Neutrophil (primary cell): Measurements from ENCODE around the gene LRRFIP1.
A peak's percentile ranks its signal among the peaks of the same experiment; 100 is the strongest.

Experiments used
- H3K27ac ChIP-seq: fragments of 200-600 bp; sonication (generic); 2 replicates; pipeline ENCODE4 v1.5.1; 2016; ENCODE audit warnings: mild to moderate bottlenecking, moderate library complexity
- H3K27me3 ChIP-seq: fragments of 200-600 bp; sonication (generic); 2 replicates; pipeline ENCODE4 v1.6.0; 2016; ENCODE audit warnings: mild to moderate bottlenecking
- H3K36me3 ChIP-seq: fragments of 200-600 bp; sonication (generic); 2 replicates; pipeline ENCODE4 v1.5.1; 2017
- H3K4me1 ChIP-seq, 2 experiments: fragments of 200-600 bp in 1 of 2; sonication (generic) in 1 of 2; 1 replicate in 1 of 2; 2 replicates in 1 of 2; pipeline versions ENCODE4 v1.5.1 to v1.6.1; 2013 to 2016; ENCODE audit warnings: low read depth in 1 of 2, low read length in 1 of 2, mild to moderate bottlenecking in 1 of 2, moderate library complexity in 1 of 2; ENCODE audit not compliant: control insufficient read depth in 1 of 2, insufficient read depth in 1 of 2
- H3K4me3 ChIP-seq, 2 experiments: fragments of 200-600 bp in 1 of 2; sonication (generic) in 1 of 2; 1 replicate in 1 of 2; 2 replicates in 1 of 2; pipeline ENCODE4 v1.5.1; 2013 to 2016; ENCODE audit warnings: low read depth in 1 of 2, low read length in 1 of 2, mild to moderate bottlenecking in 1 of 2, moderate library complexity in 1 of 2
- H3K9me3 ChIP-seq: fragments of 200-600 bp; sonication (generic); 2 replicates; pipeline ENCODE4 v1.5.1; 2016
- TF ChIP-seq, protein P1 (sequence below): fragments of 200-600 bp; sonication (generic); IDR thresholded peaks from 2 replicates; pipeline ENCODE4 v1.5.1; 2016; ENCODE audit warnings: antibody characterized with exemption

The LRRFIP1 gene

DNA sequence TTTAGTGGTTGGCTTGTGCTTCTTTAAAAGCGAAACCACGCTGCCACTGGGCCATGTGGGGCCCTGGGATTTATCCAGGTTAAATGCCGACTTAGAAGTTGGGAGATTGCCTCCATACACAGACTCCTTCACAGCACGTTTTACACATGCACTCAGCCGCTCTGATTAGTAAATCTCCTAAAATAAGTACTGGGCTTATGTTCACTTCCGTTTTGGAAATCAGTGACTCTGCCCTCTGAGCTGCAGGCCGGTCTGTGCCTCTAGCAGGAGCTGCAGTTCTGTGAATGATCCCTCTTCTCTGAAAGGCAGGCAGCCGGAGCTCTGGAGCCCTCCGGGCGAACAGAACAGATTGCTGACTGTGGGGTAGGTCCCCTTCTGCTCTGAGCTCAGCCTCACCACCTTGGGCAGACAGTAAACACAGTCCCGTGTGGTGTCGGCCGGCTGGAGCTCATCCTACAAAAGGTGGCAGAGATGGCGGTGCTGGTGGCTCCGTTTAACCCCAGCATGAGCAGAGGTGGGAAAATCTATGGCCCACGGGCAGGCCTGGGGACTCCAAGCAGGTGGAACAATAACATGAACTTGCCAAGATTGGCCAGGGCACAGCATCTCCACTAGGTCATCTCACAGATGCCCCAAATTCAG is 27.1 kb upstream of the LRRFIP1 start:
- Histone ChIP-seq H3K27me3 (peaks cover 19% of the 10 kb centered on the region), H3K9me3 (no peaks in the 10 kb centered on the region), H3K27ac (no peak overlapping the region), H3K4me1 (peaks cover 5 to 13% of the 10 kb centered on the region in 2 experiments), H3K36me3 (no peaks in the 10 kb centered on the region), H3K4me3 (no peak overlapping the region)
- TF ChIP-seq, protein P1, sequence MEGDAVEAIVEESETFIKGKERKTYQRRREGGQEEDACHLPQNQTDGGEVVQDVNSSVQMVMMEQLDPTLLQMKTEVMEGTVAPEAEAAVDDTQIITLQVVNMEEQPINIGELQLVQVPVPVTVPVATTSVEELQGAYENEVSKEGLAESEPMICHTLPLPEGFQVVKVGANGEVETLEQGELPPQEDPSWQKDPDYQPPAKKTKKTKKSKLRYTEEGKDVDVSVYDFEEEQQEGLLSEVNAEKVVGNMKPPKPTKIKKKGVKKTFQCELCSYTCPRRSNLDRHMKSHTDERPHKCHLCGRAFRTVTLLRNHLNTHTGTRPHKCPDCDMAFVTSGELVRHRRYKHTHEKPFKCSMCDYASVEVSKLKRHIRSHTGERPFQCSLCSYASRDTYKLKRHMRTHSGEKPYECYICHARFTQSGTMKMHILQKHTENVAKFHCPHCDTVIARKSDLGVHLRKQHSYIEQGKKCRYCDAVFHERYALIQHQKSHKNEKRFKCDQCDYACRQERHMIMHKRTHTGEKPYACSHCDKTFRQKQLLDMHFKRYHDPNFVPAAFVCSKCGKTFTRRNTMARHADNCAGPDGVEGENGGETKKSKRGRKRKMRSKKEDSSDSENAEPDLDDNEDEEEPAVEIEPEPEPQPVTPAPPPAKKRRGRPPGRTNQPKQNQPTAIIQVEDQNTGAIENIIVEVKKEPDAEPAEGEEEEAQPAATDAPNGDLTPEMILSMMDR = no peak

GRCh38 chr2:237601453-237602116 is 25.8 kb upstream of the LRRFIP1 start:
- TF ChIP-seq, protein P1 = no peak
- peaks cover 19% of the 10 kb centered on the region for H3K27me3 ChIP-seq
- H3K36me3 ChIP-seq = no peaks in the 10 kb centered on the region
- H3K4me3 ChIP-seq = no peak overlapping the region
- no peak overlapping the region for H3K27ac ChIP-seq
- peaks cover 5 to 13% of the 10 kb centered on the region in 2 experiments for H3K4me1 ChIP-seq
- H3K9me3 ChIP-seq = no peaks in the 10 kb centered on the region

- peak overlapping the region; percentile 83 for H3K27ac ChIP-seq
- no peak overlapping the region for H3K4me3 ChIP-seq
- peaks cover 5 to 13% of the 10 kb centered on the region in 2 experiments for H3K4me1 ChIP-seq
- H3K36me3 ChIP-seq = no peaks in the 10 kb centered on the region
- peaks cover 19% of the 10 kb centered on the region for H3K27me3 ChIP-seq
- no peaks in the 10 kb centered on the region for H3K9me3 ChIP-seq
- TF ChIP-seq, protein P1 = no peak
Observed at GRCh38 chr2:237602409-237602808, 25.0 kb upstream of the LRRFIP1 start.

DNA sequence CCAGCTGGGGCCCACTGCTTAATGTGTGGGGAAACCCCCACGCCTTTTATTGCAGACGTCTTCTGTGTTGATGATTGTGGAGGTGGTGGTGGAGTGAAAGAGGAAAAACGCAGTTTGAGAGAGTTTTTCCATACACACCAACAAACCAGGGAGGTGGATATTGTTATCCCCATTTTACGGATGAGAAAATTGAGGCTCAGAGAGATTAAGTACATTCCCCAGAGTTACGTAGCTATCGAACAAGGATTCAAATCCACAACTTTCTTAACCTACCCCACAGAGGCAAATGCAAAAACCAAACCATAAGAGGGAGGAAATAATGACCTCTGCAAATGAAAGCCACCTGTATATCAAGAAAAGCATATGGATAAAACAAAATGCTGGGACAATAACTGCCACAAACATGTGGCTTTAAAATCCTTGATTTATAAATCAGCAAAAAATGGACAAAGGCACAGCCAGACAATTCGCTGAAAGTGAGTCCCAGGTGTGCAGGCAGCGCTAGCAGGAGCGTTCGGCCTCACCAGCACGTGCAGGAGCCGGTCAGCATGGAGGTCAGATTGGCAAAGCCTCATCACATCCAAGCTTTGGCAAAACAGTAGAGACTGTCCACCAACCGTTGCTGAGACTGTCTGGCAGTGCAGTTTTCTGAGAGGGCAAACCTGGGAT is 24.2 kb upstream of the LRRFIP1 start:
- H3K27ac ChIP-seq = peak overlapping the region; percentile 83
- TF ChIP-seq, protein P1 = no peak
- no peaks in the 10 kb centered on the region for H3K9me3 ChIP-seq
- no peaks in the 10 kb centered on the region for H3K36me3 ChIP-seq
- H3K4me3 ChIP-seq = peak overlapping the region; percentile 22 to 33
- peaks cover 19% of the 10 kb centered on the region for H3K27me3 ChIP-seq
- H3K4me1 ChIP-seq = peaks cover 5 to 13% of the 10 kb centered on the region in 2 experiments

- H3K4me3 ChIP-seq = peak overlapping the region; percentile 22 to 33
- H3K4me1 ChIP-seq = peaks cover 5 to 13% of the 10 kb centered on the region in 2 experiments
- H3K27me3 ChIP-seq = peaks cover 19% of the 10 kb centered on the region
- TF ChIP-seq, protein P1 = no peak
- H3K36me3 ChIP-seq = no peaks in the 10 kb centered on the region
- no peaks in the 10 kb centered on the region for H3K9me3 ChIP-seq
- peak overlapping the region; percentile 83 for H3K27ac ChIP-seq
Observed at GRCh38 chr2:237603718-237604362, 23.5 kb upstream of the LRRFIP1 start.
